Ascending aorta (tissue), 2 donors: ENCODE measurements around the gene TMEM138. TPM values are rescaled to one million over a fixed set of nuclear protein-coding genes. Genes with fewer than 3 reads are reported as not detected.

Experiments used
- DNase-seq, 2 donors: peaks; one replicate each; pipeline ENCODE4 v3.0.0-alpha.2; 2019; ENCODE audit warnings: low spot score in 2 of 2
- H3K27ac ChIP-seq, 2 donors: fragments of 200-600 bp; sonication (generic); one replicate each; pipeline ENCODE4 v1.5.1; 2016 to 2017; ENCODE audit warnings: mild to moderate bottlenecking in 1 of 2
- H3K27me3 ChIP-seq: fragments of 200-600 bp; sonication (generic); one replicate; pipeline ENCODE4 v1.5.1; 2017
- H3K36me3 ChIP-seq, 2 donors: fragments of 200-600 bp; sonication (generic); one replicate each; pipeline ENCODE4 v1.5.1; 2016
- H3K4me1 ChIP-seq, 2 donors: fragments of 200-600 bp; sonication (generic); one replicate each; pipeline ENCODE4 v1.5.1; 2016 to 2017; ENCODE audit warnings: mild to moderate bottlenecking in 1 of 2
- H3K4me3 ChIP-seq, 2 donors: fragments of 200-600 bp; sonication (generic); one replicate each; pipeline ENCODE4 v1.5.1; 2016 to 2017; ENCODE audit warnings: mild to moderate bottlenecking in 1 of 2
- H3K9me3 ChIP-seq, 2 donors: fragments of 200-600 bp; sonication (generic); one replicate each; pipeline ENCODE4 v1.5.1; 2016
- CTCF ChIP-seq, 3 experiments: fragments of 200-600 bp in 2 of 3; fragments of 450-650 bp in 1 of 3; sonication (generic) in 2 of 3; IDR thresholded peaks; one replicate each; pipeline ENCODE4 v1.5.1; 2016 to 2019; ENCODE audit warnings: antibody characterized with exemption in 3 of 3, mild to moderate bottlenecking in 1 of 3, moderate library complexity in 1 of 3
- intact Hi-C: fragments of 100-400 bp; cut with DNase I; formaldehyde crosslinking; loops from one replicate; pipeline ENCODE4 v1.15.1; 2023
- total RNA-seq: library from RNA; depleted of rRNA; stranded (reverse); fragments of >200 nt; gene quantifications from one replicate; pipeline ENCODE4 v1.1.0, GENCODE V29; 2016

The TMEM138 gene
- total RNA-seq, 1 donor from 2014 or later, result 44.9 TPM

GRCh38 chr11:61406067-61406466, 43.9 kb downstream of the TMEM138 start:
- Histone ChIP-seq H3K9me3 (no peaks in the 10 kb centered on the region), H3K27ac (no peak overlapping the region), H3K4me3 (no peak overlapping the region), H3K36me3 (peaks cover 80 to 84% of the 10 kb centered on the region in 2 donors), H3K27me3 (no peaks in the 10 kb centered on the region), H3K4me1 (no peaks in the 10 kb centered on the region)
- intact Hi-C loops, result no loop called here
- no peak for DNase-seq
- no peak for TF ChIP-seq CTCF (IDR thresholded peaks at IDR 0.05)

- Histone ChIP-seq H3K9me3 (no peaks in the 10 kb centered on the region), H3K27ac (no peak overlapping the region), H3K4me1 (no peaks in the 10 kb centered on the region), H3K27me3 (no peaks in the 10 kb centered on the region), H3K4me3 (no peak overlapping the region), H3K36me3 (peaks cover 88 to 92% of the 10 kb centered on the region in 2 donors)
- TF ChIP-seq CTCF (IDR thresholded peaks at IDR 0.05), result no peak
- intact Hi-C loops, result no loop called here
- DNase-seq, result no peak
Measured at GRCh38 chr11:61406991-61407728, 45.0 kb downstream of the TMEM138 start.

GRCh38 chr11:61411589-61411988, 49.4 kb downstream of the TMEM138 start:
- intact Hi-C loops, result no loop called here
- Histone ChIP-seq H3K36me3 (peaks cover 91 to 100% of the 10 kb centered on the region in 2 donors), H3K4me1 (no peaks in the 10 kb centered on the region), H3K4me3 (no peak overlapping the region), H3K9me3 (no peaks in the 10 kb centered on the region), H3K27me3 (no peaks in the 10 kb centered on the region), H3K27ac (no peak overlapping the region)
- no peak for TF ChIP-seq CTCF (IDR thresholded peaks at IDR 0.05)
- no peak for DNase-seq

GRCh38 chr11:61413496-61413895, 51.3 kb downstream of the TMEM138 start:
- TF ChIP-seq CTCF (IDR thresholded peaks at IDR 0.05), result no peak
- peaks cover 83 to 99% of the 10 kb centered on the region in 2 donors for H3K36me3 ChIP-seq
- H3K9me3 ChIP-seq, result no peaks in the 10 kb centered on the region
- H3K4me3 ChIP-seq, result no peak overlapping the region
- intact Hi-C loops, result no loop called here
- H3K4me1 ChIP-seq, result no peaks in the 10 kb centered on the region
- no peak for DNase-seq
- no peaks in the 10 kb centered on the region for H3K27me3 ChIP-seq
- peak overlapping the region; percentile 33 to 48 for H3K27ac ChIP-seq

GRCh38 chr11:61414547-61414946, 52.4 kb downstream of the TMEM138 start:
- TF ChIP-seq CTCF (IDR thresholded peaks at IDR 0.05), result no peak
- H3K4me3 ChIP-seq, result no peak overlapping the region
- DNase-seq, result no peak
- H3K27ac ChIP-seq, result peak overlapping the region in 1 of 2 donors; percentile 48
- intact Hi-C loops, result no loop called here
- H3K27me3 ChIP-seq, result no peaks in the 10 kb centered on the region
- H3K36me3 ChIP-seq, result peaks cover 84 to 99% of the 10 kb centered on the region in 2 donors
- no peaks in the 10 kb centered on the region for H3K4me1 ChIP-seq
- H3K9me3 ChIP-seq, result no peaks in the 10 kb centered on the region
